Stimulated activated CD8-positive, alpha-beta memory T cell treated with anti-CD3 and anti-CD28 coated beads, Interleukin-4, amount 100 ng/mL, for 1 hour (primary cell): ENCODE results near the gene IGIP.

Experiments
- DNase-seq, 2 donors: peaks; one replicate each; pipeline ENCODE4 v3.0.0-alpha.2; 2020; ENCODE audit warnings: low read depth in 2 of 2, low spot score in 1 of 2

IGIP gene

GRCh38 chr5:140125637-140126036 lies at the start of gene IGIP:
IGIP (plus strand) TSS chr5:140125937; CDS start chr5:140128477, 2,540 bp downstream.
- DNase-seq, result no peak

GRCh38 chr5:140076142-140076541 lies 49.6 kb upstream of the IGIP start:
- DNase-seq, result no peak

- no peak for DNase-seq
Measured at GRCh38 chr5:140076788-140077187, 48.9 kb upstream of the IGIP start.

- no peak for DNase-seq
Measured at GRCh38 chr5:140083120-140083519, 42.6 kb upstream of the IGIP start.

GRCh38 chr5:140083650-140084049 lies 42.1 kb upstream of the IGIP start:
- DNase-seq, result no peak

GRCh38 chr5:140084541-140084940 lies 41.2 kb upstream of the IGIP start:
- DNase-seq, result no peak

GRCh38 chr5:140090251-140090650 lies 35.5 kb upstream of the IGIP start:
- no peak for DNase-seq

- no peak for DNase-seq
Measured at GRCh38 chr5:140093179-140093578, 32.6 kb upstream of the IGIP start.

- no peak for DNase-seq
Measured at GRCh38 chr5:140093866-140094265, 31.9 kb upstream of the IGIP start.

- DNase-seq, result no peak
Measured at GRCh38 chr5:140094889-140095288, 30.8 kb upstream of the IGIP start.

GRCh38 chr5:140101179-140101578 lies 24.6 kb upstream of the IGIP start:
- no peak for DNase-seq

GRCh38 chr5:140103154-140103553 lies 22.6 kb upstream of the IGIP start:
- no peak for DNase-seq

GRCh38 chr5:140104100-140104499 lies 21.6 kb upstream of the IGIP start:
- no peak for DNase-seq

GRCh38 chr5:140106101-140106500 lies 19.6 kb upstream of the IGIP start:
- DNase-seq, result no peak

- DNase-seq, result no peak
Measured at GRCh38 chr5:140106805-140107311, 18.9 kb upstream of the IGIP start.

- DNase-seq, result peak; percentile 81 to 85
Measured at GRCh38 chr5:140107312-140108092, 18.2 kb upstream of the IGIP start.

- no peak for DNase-seq
Measured at GRCh38 chr5:140108093-140109017, 17.4 kb upstream of the IGIP start.

GRCh38 chr5:140109018-140109758 lies 16.5 kb upstream of the IGIP start:
- no peak for DNase-seq

GRCh38 chr5:140109759-140110645 lies 15.7 kb upstream of the IGIP start:
- DNase-seq, result no peak

GRCh38 chr5:140110646-140110957 lies 15.1 kb upstream of the IGIP start:
- DNase-seq, result no peak
